ENCODE measurements around the gene ABHD3.

- TF ChIP-seq EZH2 (IDR thresholded peaks at IDR 0.05; ENCODE audit: insufficient read depth, poor library complexity, severe bottlenecking) = no peak
- TF ChIP-seq EZH2phosphoT487 (IDR thresholded peaks at IDR 0.05; ENCODE audit: insufficient read depth, low read depth) = no peak
Observed at GRCh38 chr18:21663578-21663977, 41.0 kb downstream of the ABHD3 start.
